GM18511 (cell line): ENCODE results near the gene WFDC2.

Experiments
- ATAC-seq: cut with Tn5 transposase; IDR thresholded peaks from one replicate; pipeline ENCODE4 v1.9.1; 2021; ENCODE audit warnings: mild to moderate bottlenecking, moderate library complexity; ENCODE audit not compliant: unreplicated experiment

The WFDC2 gene, protein sequence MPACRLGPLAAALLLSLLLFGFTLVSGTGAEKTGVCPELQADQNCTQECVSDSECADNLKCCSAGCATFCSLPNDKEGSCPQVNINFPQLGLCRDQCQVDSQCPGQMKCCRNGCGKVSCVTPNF

DNA sequence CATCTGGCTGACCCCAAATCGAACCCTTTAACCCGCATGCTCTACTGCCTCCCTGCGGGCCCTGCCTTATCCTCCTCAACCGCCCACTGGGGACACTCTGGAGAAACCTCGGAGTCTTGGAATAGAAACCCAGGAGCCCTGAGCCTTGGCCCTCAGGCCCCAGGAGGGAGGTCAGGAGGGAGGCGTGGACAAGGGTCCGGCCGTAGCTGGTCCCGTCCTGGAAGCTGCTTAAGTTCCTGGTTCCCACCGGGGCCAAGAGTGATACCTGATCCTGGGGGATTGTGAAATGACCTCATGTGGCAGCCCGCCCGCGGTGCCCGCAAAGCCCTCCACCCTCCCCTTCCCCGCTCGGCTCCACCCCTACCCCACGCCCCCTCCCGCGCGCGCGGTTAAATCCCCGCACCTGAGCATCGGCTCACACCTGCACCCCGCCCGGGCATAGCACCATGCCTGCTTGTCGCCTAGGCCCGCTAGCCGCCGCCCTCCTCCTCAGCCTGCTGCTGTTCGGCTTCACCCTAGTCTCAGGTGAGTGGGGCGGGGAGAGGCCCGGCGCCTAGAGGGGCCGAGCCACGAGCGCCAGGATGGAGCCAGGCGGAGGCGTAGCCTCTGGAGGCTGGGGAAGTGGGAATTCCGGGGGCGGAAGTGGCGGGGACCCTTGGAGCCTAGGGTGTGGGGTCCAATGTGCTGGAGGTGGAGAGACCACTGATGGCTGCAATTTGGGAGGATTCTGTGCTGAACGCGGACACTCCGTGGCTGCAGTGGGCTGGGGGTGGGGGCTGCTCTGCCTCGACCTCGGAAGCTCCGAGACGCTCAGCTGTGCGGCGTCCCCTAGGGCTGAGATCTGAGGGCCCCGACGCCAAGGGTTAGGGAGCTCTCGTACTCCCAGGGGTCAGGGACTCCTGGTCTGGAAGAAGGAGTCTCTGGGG lies at the start of gene WFDC2:
Gene WFDC2 (plus strand): TSS at position 418 of the 926 bp plus-strand sequence. CDS start 29 bp downstream, at position 447.
- peak; percentile 11 for ATAC-seq

DNA sequence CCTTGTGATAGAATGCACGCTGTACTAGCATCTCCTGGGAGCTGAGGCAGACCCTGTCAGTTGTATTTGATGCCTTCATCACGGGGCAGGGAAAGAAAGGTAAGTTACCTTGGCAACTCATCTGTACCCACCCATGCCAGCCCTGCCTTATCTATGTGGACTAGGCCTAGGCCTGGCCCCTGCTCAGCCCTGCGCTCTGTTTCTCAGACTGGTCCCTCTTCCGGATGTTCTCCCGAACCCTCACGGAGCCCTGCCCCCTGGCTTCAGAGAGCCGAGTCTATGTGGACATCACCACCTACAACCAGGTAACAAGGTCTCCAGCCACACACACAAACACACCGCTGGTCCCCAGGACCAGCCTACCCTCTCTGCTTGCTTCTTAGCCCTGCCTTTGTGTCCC lies 49.4 kb upstream of the WFDC2 start:
- ATAC-seq = no peak

DNA sequence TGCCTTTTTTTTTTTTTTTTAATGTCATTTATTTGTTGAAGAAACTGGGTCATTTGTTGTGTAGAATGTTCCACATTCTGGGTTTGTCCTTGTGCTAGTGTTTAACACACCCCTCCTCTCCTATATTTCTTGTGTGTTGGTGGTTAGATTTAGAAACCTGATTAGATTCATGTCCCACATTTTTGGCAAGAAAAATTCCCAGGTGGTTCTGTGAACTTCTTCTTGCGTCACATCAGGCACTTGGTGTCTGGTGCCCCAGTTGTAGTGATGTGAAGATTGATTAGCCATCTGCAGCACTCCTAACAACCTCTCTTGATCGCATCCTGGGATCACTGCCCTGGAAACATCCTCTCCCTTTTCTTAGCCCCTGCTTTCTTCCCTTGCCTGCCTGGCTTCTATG lies 45.9 kb upstream of the WFDC2 start:
- ATAC-seq = no peak

DNA sequence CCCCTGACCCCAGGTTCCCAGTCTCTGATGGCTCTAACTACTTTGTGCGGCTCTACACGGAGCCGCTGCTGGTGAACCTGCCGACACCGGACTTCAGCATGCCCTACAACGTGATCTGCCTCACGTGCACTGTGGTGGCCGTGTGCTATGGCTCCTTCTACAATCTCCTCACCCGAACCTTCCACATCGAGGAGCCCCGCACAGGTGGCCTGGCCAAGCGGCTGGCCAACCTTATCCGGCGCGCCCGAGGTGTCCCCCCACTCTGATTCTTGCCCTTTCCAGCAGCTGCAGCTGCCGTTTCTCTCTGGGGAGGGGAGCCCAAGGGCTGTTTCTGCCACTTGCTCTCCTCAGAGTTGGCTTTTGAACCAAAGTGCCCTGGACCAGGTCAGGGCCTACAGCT lies 44.0 kb upstream of the WFDC2 start:
- ATAC-seq = no peak

DNA sequence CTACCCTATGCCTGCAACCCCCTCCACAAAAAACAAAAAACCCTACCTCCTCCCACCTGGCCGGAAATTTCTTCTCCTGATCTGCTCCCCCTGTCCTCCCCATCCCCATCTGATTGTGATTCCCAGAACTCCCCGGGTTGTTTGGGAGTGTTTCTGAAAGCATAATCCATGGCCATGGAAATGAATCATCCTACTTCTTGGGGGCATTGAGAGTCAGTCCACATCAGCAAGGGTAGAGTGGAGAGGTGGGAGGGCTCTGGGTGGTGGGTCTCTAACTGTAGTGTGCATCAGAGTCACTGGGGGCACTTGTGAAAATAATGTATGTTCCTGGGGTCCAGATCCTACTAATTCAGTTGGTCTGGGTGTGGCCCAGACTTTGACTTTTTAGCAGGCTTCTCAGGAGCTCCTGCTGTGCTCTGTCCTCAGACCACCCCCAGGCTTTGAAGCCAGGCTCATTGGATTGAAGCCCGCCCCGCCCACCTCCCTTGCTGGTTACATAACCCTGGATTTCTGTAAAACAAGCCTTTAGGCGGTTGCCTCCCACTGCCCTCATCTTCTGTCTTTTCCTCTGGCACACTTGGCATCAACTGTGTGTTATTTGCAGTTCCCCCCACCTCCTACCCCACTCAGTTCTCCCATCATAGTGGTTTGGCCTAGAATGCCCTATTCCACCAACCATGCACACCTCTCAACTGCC lies 43.1 kb upstream of the WFDC2 start:
- ATAC-seq = no peak

DNA sequence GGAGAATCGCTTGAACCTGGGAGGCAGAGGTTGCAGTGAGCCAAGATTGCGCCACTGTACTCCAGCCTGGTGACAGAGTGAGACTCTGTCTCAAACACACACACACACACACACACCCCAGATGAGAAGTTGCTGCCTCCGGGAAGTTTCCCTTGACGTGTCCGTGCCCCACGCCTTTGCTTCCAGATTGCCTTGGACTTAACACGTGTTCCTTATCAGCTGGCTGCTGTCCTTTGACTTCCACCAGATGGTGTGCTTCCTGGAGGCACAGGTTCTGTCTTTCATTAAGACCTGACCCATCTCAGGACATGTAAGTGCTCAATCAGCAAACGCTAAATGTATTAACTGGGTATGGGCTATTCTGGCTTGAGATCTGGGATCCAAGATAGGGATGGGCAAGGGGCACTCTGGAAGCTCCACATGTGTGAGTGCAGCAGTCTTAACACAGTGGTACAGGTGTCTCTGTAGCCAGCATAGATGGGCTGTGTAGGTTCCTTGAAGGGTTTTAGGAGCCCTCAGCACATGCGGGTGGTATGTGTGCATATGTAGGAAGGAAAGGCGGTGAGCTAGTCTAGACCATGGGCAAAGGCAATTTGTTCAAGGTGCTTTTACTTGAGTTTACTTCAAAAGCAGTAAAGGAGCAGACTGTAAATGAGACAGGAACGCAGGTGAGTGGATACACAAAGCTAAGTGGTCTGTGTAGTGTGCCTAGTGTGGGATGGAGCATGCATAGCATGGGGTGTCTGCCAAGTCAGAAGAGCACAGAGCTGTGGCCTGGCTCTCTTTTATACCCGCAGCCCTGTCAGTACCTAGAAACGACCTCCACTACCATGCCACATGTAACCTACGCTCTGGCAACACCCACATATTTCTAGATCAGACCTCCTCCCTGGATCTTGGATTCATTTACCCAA lies 42.1 kb upstream of the WFDC2 start:
- no peak for ATAC-seq

DNA sequence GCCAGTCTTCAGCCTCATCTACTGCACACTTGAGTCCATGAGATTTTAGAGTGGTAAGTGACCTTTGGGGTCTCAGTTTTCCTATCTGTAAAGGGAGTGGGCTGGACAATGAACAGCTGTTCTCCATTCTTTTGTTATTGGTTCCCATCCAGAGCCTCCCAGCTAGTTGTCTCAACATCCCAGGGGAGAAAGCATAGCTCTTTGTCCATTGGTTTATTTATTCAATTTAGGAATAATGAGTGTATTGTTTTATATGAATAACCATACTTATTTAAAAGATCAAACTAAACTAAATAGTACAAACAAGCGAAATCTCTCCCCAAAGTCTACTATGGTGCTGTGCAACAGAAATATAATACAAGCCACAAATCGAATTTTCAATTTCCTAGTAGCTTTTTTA lies 39.9 kb upstream of the WFDC2 start:
- no peak for ATAC-seq

DNA sequence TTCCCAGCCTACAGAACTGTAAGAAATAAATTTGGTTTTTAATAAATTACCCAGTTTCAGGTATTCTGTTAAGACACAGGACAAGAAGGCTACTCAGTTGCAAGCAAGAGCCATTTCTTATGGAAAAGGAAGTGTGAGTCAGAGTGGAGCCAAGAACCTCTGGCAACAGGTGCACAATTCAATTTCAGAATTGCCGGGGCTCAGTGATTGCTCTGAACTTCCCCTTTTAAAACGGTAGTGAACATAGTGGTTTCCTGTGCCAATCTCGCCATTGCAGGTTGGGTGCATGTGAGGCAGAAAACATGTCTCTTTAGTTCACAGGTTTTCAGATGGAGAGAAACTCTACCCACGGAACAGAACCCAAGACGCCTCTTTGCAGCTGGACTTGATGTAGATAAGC lies 37.3 kb upstream of the WFDC2 start:
- peak; percentile 70 for ATAC-seq

DNA sequence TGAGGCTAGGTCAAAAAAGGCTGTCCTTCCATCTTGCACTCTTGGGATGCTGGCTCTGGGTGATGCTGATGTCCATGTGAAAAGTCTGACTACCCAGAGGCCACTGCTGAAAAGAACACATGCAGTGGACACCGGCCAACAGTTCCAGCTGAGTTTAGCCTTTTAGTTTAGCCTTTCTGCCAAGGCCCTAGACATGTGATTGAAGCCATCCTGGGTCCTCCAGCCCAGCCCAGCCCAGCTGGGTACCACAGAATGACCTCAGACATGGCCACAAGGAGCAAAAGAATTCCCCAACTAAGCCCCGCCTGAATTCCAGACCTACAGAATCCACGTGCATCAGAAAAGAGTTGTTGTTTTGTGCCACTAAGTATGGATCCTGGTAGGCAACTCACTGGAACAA lies 36.2 kb upstream of the WFDC2 start:
- no peak for ATAC-seq

DNA sequence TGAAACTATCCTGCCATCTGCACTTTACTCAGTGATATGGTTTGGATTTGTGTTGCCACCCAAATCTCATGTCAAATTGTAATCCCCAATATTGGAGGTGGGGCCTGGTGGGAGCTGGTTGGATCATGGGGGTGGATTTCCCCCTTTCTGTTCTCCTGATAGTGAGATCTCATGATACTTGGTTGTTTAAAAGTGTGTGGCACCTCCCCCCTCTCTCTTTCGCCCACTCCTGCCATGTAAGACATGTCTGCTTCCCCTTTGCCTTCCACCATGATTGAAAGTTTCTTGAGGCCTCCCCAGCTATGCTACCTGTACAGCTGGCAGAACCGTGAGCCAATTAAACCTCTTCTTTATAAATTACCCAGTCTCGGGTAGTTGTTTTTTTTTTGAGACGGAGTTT lies 35.6 kb upstream of the WFDC2 start:
- ATAC-seq = no peak

DNA sequence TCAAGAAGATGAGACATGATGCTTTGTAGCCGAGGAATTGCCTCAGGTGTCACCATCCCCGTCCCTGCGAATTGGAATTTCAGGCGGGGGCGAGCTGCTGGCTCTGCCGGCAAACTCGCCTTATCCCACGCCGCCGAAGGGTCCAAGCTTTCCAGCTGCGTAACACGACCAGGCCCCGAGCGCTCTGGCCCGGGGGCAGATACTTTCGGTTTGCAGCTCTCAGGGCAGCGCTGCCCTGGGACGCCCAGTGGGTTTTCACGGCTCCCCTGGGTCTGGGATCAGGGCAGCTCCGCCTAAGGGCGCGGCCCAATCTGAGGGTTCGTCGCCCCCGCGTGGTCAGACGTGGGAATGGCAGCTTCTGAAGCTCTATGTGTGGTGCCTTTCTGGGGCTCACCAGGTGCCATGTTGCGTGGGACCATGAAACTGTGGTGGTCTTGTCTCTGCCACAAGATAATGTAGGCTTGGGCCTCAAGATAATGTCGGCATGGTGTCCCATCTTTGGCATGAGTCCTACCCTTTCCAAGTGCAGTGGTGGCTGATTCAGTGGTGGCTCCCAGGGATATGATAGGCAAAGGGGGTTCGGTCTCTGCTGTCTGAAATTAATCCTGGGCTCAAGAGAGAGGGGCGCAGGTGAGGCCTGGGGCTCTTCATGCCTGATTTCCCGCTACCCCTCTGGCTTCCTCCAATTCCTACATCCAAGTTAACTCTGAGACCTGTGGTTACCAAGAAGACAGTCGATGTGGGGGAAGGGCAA lies 32.6 kb upstream of the WFDC2 start:
- peak; percentile 82 for ATAC-seq

DNA sequence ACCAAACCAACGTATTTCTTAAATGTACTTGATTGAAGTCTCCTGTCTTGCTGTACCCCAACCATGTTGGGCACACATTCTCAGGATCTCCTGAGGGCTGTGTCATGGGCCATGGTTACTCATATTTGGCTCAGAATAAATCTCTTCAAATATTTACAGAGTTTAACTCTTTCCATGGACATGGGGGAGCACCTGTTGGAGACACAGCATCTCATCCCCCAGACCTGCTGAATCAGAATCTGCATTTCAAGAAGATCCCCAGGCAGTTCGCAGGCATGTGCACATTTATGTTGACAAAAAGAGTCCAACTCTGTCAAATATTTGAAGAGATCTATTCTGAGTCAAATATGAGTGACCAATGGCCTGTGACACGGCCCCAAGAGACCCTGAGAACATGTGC lies 29.1 kb upstream of the WFDC2 start:
- ATAC-seq = no peak

DNA sequence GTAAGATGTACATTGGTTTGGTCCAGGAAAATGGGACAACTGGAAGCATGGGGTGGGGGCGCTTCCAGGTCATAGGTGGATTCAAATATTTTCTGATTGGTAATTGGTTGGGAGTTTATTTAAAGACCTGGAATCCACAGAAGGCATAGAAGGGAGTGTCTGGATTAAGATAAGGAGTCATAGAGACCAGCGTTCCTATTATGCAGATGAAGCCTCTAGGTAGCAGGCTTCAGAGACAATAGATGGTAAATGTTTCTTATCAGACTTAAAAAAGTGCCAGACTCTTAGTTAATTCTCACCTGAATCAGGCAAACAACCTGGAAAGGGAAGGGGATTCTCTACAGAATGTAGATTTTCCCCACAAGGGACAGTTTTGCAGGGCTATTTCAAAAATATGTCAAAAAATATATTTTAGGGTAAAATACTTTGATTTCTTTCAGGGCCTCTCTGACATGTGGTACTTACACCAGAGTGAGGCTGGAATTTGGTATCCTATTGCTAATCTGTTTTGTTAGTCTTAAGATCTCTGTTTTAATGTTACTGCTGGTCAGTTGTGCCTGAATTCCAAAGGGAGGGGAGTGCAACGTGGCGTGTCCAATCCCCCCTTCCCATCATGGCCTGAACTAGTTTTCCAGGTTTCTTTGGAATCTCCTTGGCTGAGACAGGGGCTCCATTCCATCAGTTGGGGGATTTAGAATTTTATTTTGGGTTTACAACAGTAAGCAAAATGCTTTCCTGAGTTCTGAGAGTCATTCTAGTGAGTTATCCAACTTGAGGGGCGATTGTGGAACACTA lies 28.5 kb upstream of the WFDC2 start:
- no peak for ATAC-seq

DNA sequence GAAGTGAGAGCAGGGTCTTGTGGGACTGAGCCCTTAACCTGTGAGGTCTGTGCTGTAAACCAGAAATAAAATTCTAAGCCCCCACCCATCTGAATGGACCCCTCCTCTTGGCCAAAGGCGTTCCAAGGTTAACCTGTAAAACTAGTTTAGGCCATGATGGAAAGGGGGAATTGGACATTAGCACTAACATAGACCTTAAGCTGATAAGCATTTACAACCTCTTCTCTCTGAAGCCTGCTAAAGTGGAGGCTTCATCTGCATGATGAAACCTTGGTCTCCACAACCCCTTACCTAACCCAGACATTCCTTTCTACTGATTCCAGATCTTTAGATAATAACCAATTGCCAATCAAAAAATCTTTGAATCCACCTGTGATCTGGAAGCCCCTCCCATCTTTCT lies 27.8 kb upstream of the WFDC2 start:
- ATAC-seq = no peak

DNA sequence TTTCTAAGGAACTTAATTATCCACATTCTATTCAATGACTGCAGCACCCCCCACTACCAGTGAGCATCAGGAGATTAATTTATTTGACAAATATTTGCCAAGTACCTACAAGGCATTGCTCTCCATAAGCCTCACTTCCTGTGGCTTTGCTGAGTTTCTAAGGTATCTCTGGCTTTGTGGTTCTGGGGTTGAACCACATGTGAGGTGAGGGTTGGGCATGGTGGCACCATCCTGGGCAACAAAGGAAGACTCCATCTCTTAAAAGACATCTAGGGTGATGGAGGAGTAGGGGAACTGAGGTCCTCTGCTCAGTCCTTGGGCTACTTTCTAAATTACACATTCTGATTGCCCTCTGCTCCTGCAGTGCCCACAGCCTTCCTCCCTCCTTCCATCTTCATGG lies 25.5 kb upstream of the WFDC2 start:
- no peak for ATAC-seq

DNA sequence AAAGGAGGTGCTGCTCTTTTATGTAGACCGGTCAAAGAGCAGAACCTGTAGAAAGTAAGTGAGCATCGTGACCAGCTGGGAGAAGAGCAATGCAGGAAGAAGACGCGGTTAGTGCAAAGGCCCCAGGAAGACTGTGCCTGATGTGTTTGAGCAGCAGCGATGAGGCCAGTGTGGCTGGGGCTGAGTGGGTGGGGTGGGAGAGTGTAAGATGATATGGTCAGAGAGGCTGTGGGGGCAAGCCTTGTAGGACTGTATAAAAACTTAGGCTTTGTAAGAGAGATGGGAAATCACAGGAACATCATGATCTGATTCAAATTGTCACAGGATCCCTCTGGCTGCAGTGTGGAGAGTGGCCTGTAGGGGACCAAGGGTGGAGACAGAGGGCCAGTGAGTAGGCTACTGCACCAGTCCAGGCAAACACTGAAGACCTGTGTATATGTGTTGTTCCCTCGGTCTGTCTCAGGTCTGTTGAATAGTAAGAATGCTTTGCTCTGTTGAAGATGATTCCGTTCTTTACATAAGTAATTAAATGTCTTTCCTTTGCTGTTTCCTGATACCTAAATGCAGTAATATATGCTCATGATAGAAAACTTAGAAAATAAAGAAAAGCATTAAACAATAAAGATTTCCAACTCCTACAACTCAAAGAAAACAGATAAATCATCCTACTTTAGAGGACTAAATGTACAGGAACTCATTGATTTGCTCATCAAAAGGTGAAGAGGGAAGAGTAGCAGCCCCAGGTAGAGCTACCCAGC lies 23.6 kb upstream of the WFDC2 start:
- ATAC-seq = no peak

DNA sequence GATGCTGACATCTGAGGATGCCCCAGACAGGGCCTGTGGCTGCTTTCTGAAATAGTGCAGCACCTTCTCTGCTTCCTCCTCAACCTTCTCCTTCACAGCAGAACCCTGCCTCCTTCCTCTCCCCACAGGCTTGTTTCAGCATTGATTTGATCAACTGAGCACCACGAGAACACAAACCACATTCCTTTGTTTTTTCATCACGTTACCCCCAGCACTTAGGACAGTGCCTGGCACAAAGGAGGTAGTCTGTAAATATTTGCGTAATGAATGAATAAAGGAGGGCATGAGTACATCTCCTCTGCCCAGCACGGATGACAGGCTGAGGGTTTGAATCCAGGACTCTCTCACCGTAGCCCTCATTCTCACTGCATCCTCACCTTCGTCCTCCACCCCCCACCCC lies 21.3 kb upstream of the WFDC2 start:
- ATAC-seq = no peak

DNA sequence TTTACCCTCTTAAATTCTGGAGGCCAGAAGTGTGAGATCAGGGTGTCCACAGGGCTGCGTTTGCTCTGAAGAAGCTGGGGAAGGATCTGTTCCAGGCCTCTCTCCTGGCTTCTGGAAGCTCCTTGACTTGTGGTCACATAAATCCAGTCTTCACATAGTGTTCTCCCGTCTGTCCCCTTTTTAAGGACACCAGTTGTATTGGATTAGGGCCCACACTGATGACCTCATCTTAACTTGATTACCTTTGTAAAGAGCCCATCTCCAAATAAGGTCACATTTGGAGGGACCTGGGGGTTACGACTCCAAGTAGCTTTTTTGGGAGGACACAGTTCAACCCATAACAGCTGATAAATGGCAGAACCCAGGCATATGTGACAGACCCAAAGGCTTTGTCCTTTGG lies 20.0 kb upstream of the WFDC2 start:
- no peak for ATAC-seq
